GM12801 (cell line): ENCODE data around the gene MN1.

Experiments
- CTCF ChIP-seq: IDR thresholded peaks from one replicate; pipeline ENCODE4 v1.5.1; 2011; ENCODE audit warnings: control low read depth; ENCODE audit not compliant: insufficient read length; ENCODE audit errors: extremely low read depth

MN1 gene

DNA sequence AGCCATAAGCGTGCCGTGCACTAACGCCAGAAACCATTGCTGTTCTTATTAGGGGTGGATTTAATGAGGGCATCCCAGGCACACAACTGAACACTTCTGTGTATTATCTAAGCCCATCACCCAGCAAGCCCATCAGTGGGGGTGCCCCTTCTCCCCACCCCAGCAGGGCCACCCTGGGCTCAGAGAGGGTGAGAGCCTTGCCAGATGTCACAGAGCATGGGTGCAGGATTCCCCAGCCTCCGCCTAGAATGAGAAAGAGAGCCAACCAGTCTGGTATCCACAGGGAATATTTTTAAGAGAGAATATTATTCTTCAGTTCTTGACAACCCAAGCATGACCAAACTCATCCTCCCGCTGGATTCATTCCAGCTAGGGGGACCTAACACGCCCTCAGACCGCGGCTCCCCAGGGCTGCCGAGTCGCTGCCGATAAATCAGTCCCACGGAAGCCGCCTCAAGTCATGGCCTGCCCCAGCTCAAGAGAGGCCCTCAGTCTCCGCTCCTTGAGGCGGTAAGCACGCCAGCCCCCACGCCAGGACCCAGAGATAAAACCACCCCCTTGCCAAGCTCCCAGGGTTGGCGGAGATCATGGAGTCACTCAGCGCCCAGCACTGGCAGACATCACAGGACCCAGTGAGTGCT lies 47.2 kb downstream of the MN1 start:
- no peak for TF ChIP-seq CTCF

DNA sequence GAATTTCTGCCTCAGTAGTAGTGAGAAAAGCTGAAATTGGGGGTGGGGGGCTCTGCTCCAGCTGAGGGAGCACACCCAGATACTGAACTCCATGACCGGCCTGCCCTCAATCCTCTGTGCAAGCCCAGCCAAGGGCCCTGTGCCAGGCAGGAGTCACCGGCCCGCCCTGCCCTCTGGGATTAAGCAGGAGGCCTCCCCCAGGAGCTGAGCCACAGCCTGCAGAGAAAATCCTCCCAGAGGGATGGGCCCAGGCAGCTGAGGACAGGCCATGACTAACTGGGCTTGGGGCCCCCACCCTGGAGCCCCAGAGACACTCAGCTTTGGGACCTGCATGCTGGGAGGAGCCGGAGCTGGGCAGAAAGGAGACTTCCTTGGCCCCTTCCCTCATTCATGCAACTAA lies 48.8 kb downstream of the MN1 start:
- no peak for TF ChIP-seq CTCF

DNA sequence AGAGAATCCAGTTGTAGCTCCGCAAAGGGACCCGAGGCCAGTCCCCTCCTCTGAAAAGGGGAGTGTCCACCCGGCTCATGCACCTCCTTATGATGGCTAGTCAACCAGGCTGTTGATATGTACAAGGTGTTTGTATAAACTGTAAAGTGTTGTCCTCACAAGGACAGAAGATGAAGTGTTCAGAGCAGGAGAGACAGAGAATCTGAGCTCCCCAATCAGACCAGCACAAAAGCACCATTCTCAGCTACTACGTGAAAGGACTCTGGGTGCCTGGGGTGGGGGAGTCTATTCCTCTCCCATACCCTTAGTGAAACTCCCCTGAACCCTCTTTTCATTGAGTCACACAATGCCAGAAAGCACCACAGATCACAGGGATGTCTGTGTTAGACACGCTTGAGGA lies 49.4 kb downstream of the MN1 start:
- no peak for TF ChIP-seq CTCF

DNA sequence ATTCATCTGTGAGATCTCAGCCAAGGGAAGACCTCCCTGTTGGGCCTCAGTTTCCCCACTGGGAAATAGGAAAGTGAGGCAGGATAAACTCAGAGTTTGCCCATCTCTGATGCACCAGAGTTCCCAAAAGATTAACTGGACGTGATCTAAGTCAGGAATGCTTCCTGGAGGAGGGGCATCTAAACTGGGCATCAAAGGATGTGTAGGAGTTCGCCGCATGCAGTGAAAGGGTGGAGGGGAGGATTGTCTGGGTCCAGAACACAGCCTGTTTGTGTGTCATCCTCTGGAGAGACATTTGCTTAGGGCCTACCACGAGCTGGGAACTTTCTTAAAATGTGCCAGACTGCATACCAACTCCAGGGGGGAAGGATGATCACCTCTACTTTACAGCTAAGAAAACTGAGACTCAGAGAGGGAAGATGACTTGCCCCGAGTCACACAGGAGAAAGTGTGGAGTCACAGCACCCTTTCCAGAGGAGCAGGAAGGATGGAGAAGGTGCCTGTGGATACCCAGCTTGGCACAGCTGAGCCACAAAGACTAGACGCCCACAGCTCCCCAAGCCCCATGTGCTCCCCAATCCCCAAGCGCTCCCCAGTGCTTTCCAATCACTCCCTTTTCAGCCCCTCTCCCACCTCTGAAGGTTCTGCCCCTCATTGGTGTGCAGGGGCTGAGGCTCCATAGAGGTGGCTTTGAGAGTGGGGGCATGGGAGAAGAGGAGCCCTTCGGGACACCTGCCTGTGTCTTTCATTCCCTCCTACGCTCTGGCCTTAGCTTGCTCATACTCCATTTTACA lies 50.1 kb downstream of the MN1 start:
- TF ChIP-seq CTCF = no peak

DNA sequence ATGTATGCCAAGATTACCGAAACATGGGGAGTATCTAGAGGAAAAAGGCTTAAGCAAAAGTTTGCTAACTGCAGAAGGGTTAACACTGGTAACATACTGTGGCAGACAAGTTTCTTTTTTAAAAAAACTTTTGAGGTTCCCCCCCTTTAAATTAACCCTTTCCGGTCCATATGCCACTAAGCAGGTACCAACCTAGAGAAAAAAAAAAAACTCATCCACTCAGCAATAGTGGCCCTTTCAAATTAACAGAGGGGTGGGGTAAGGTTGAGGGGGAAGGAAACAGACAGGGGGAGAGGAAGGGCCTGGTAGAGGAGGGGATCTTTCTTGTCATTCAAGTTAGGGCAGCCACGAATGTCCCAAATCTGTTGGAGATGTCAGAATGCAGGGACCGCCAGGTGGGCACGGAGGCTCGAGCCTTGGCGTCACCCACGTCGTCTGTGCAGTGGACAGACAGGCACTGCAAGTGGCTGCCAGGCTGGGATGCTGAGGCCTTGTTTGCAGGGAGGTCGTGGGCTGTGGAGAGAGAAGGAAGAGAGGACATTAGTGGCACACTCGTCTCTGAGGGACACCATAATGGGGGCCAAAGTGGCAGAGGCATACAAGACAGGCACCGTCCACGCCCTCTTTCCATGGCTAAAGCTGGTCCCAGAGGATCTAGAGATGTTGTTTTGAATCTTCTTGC lies 50.8 kb downstream of the MN1 start:
- TF ChIP-seq CTCF = no peak

GRCh38 chr22:27749597-27750225 lies 51.8 kb downstream of the MN1 start:
- no peak for TF ChIP-seq CTCF

- TF ChIP-seq CTCF = no peak
Measured at GRCh38 chr22:27748751-27749191, 52.8 kb downstream of the MN1 start.
